HG03432 (cell line): Measurements from ENCODE around the gene ZNF107.
"Not testable (repeated sequence)": the region's sequence is repeated elsewhere in the genome, so short reads cannot be mapped to it uniquely, and the experiment has no call there.

ENCODE experiments used
- ATAC-seq: cut with Tn5 transposase; IDR thresholded peaks from one replicate; pipeline ENCODE4 v1.9.1; 2021; ENCODE audit warnings: mild to moderate bottlenecking, moderate library complexity; ENCODE audit not compliant: unreplicated experiment

The ZNF107 gene

DNA sequence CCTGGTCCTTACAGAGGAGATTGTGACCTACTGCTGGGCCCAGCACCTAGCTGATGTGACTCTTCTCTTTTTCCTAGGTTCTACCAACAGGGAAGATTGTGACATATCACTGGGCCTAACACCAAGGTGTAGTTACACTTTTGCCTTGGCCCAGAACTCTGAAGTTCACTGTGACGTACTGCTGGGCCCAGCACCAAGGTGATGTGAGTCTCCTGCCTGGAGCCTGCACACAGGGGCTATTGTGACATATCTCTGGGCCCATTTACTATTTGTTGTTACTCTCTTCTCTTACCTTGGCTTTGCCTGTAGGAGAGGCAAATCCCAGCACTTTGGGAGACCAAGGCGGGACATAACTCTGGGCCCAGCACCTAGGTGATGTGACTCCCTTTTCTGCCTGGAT is 23.1 kb upstream of the ZNF107 start:
- ATAC-seq = no peak

- ATAC-seq = no peak
Measured at GRCh38 chr7:64643566-64643965, 22.4 kb upstream of the ZNF107 start.

- ATAC-seq = no peak
Measured at GRCh38 chr7:64651203-64651602, 14.7 kb upstream of the ZNF107 start.

DNA sequence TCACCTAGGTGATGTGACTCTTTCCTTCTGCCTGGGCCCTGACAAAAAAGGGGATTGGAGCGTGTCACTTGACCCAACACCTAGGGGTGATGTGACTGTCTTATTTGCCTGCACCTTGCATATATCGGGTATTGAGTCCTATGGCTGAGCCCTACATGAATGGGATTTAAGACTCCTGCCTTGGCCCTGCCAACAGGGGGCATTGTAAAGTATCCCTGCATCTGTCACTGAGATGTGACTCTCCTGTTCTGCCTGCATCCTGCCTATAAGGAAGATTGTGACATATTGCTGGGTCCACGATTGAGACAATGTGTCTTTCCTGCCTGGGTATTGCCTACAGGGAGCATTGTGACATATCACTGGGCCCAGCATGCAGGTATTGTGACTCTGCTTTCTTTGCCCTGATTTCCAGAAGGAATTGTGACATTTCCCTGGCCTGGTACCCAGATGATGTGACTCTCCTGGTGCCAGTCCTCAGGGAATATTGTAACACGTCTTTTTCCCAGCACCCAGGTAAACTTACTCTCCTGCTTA is 14.2 kb upstream of the ZNF107 start:
- ATAC-seq = no peak

DNA sequence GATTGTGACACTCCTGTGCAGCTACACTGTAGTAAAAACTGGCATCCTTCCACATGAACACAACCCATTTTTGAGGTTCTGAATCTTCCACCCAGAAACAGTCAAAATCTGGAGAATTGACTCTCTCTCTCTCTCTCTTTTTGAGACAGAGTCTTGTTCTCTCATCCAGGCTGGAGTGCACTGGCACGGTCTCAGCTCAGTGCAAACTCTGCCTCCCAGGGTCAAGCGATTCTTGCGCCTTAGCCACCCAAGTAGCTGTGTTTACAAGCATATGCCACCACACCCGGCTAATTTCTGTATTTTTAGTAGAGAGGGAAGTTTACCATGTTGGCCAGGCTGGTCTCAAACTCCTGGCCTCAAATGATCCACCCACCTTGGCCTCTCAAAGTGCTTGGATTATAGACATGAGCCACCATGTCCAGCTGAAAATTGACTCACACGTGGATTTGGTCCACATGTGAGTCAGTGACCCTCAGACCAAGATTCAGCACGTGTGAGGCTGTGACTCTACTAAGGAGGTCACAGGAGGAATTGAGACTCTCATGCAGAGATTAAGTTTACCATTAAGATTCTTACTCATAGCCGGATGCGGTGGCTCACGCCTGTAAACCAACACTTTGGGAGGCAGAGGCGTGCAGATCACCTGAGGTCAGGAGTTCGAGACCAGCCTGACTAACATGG is 12.1 kb upstream of the ZNF107 start:
- no peak for ATAC-seq

- ATAC-seq = no peak
Measured at GRCh38 chr7:64654796-64655548, 11.0 kb upstream of the ZNF107 start.

GRCh38 chr7:64655811-64656210 is 10.1 kb upstream of the ZNF107 start:
- ATAC-seq = no peak

- ATAC-seq = no peak
Measured at GRCh38 chr7:64656489-64656888, 9.4 kb upstream of the ZNF107 start.

DNA sequence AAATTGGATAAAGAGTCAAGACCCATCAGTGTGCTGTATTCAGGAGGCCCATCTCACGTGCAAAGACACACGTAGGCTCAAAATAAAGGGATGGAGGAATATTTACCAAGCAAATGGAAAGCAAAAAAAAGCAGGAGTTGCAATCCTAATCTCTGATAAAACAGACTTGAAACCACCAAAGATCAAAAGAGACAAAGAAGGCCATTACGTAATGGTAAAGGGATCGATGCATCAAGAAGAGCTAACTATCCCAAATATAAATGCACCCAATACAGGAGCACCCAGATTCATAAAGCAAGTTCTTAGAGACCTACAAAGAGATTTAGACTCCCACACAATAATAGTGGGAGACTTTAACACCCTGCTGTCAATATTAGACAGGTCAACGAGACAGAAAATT is 3.8 kb upstream of the ZNF107 start:
- ATAC-seq = not testable (repeated sequence)

DNA sequence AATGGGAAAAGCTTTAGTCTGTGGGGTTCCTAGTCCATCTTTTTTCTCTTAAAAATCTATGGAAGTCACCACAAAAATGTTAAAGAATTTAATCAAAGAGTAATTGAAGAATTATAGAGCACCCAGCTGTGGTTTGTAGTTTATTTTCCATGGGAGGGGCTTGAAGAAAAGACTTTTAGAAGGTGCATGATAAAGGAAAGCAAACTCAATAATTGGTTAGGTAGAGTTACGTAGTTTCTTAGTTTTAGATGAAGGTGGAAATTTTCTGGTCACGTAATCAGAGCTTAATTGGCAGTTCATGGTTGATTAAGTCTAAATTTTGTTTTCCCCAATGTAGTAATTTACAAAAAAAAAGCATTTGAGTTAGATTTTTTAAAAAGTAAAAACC is 724 bp downstream of the ZNF107 start:
- no peak for ATAC-seq

GRCh38 chr7:64667311-64667710 is 1.4 kb downstream of the ZNF107 start:
- no peak for ATAC-seq

- no peak for ATAC-seq
Measured at GRCh38 chr7:64672414-64672813, 6.5 kb downstream of the ZNF107 start.

- ATAC-seq = no peak
Measured at GRCh38 chr7:64685091-64685490, 19.2 kb downstream of the ZNF107 start.

DNA sequence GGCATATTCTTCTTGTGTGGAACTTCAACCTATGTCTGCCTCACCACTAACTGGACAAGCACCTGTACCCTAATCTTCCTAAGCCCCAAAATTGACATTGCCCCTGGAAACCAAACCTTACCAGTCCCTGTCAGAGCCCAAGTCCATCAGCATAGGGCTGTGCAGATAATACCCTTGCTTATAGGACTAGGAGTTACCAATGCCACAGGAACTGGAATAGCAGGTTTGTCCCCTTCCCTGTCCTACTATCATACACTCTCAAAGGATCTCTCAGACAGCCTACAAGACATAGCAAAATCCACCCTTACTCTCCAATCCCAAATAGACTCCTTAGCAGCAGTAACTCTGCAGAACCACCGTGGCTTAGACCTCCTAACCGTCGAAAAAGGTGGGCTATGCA is 19.8 kb downstream of the ZNF107 start:
- no peak for ATAC-seq

- ATAC-seq = peak; percentile 69
Measured at GRCh38 chr7:64686493-64687184, 20.7 kb downstream of the ZNF107 start.

DNA sequence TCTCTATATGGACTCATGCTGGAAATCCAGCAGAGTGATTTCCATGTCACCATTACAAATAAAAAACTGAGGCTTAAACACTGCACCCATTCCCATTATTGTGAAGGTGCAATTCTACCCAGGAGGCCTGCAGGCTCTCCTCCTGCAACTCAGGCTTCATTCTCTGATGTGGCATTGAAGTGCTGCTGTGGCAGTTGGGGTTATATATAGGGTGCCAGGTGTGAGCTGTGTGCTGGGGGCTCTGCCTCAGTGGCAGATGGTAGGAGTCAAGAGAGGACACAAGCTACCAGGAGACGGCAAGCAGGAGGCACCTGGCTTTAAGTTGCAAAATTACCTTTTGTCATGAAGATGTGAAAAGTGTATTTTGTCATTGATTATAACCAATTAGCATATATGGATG is 21.3 kb downstream of the ZNF107 start:
- no peak for ATAC-seq

GRCh38 chr7:64688988-64689387 is 23.1 kb downstream of the ZNF107 start:
- no peak for ATAC-seq

- no peak for ATAC-seq
Measured at GRCh38 chr7:64691831-64692230, 25.9 kb downstream of the ZNF107 start.

DNA sequence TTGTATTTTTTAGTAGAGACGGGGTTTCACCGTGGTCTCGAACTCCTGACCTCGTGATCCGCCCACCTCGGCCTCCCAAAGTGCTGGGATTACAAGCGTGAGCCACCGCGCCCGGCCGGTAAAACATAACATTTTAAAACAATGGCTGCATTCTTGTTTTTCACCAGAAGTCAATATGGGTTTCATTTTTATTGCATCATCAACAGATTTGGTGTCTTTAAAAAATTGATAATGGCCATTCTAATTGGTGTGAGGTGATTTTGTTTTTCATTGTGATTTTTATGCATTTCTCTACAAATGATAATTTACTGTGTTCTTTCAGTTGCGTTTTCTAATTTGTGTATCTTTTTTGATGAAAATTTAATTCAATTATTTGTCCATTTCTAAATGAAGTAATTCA is 31.9 kb downstream of the ZNF107 start:
- ATAC-seq = not testable (repeated sequence)

- ATAC-seq = no peak
Measured at GRCh38 chr7:64706625-64707292, 40.8 kb downstream of the ZNF107 start.

DNA sequence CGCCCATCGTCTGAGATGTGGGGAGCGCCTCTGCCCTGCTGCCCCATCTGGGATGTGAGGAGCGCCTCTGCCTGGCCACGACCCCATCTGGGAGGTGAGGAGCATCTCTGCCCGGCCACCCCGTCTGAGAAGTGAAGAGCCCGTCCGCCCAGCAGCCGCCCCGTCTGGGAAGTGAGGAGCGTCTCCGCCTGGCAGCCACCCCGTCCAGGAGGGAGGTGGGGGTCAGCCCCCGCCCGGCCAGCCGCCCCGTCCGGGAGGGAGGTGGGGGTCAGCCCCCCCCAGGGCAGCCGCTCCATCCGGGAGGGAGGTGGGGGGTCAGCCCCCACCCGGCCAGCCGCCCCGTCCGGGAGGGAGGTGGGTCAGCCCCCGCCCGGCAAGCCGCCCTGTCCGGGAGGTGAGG is 52.0 kb downstream of the ZNF107 start:
- not testable (repeated sequence) for ATAC-seq
